ENCODE data around the gene SLC9A7.

The SLC9A7 gene

GRCh38 chrX:46587158-46587557 lies 171.8 kb downstream of the SLC9A7 start:
- DNase-seq (ENCODE audit: low read depth): no peak
- no peak for TF ChIP-seq CTCF (conservative IDR thresholded peaks at IDR 0.05; ENCODE audit: low read depth, low read length)
- no peak overlapping the region for H3K4me3 ChIP-seq (ENCODE audit: low read length)

- H3K4me3 ChIP-seq (ENCODE audit: low read length): no peak overlapping the region
- DNase-seq (ENCODE audit: low read depth): no peak
- no peak for TF ChIP-seq CTCF (conservative IDR thresholded peaks at IDR 0.05; ENCODE audit: low read depth, low read length)
Observed at GRCh38 chrX:46584736-46585135, 174.2 kb downstream of the SLC9A7 start.

GRCh38 chrX:46582966-46583365 lies 176.0 kb downstream of the SLC9A7 start:
- no peak overlapping the region for H3K4me3 ChIP-seq (ENCODE audit: low read length)
- TF ChIP-seq CTCF (conservative IDR thresholded peaks at IDR 0.05; ENCODE audit: low read depth, low read length): no peak
- peak; percentile 73 for DNase-seq (ENCODE audit: low read depth)

- H3K4me3 ChIP-seq (ENCODE audit: low read length): no peak overlapping the region
- no peak for DNase-seq (ENCODE audit: low read depth)
- TF ChIP-seq CTCF (conservative IDR thresholded peaks at IDR 0.05; ENCODE audit: low read depth, low read length): no peak
Observed at GRCh38 chrX:46582325-46582724, 176.6 kb downstream of the SLC9A7 start.

GRCh38 chrX:46580613-46581012 lies 178.3 kb downstream of the SLC9A7 start:
- no peak for TF ChIP-seq CTCF (conservative IDR thresholded peaks at IDR 0.05; ENCODE audit: low read depth, low read length)
- no peak for DNase-seq (ENCODE audit: low read depth)
- H3K4me3 ChIP-seq (ENCODE audit: low read length): no peak overlapping the region

GRCh38 chrX:46579250-46579649 lies 179.7 kb downstream of the SLC9A7 start:
- TF ChIP-seq CTCF (conservative IDR thresholded peaks at IDR 0.05; ENCODE audit: low read depth, low read length): no peak
- no peak for DNase-seq (ENCODE audit: low read depth)
- no peak overlapping the region for H3K4me3 ChIP-seq (ENCODE audit: low read length)

GRCh38 chrX:46577221-46578005 lies 181.5 kb downstream of the SLC9A7 start:
- H3K4me3 ChIP-seq (ENCODE audit: low read length): no peak overlapping the region
- DNase-seq (ENCODE audit: low read depth): no peak
- no peak for TF ChIP-seq CTCF (conservative IDR thresholded peaks at IDR 0.05; ENCODE audit: low read depth, low read length)
